Endothelial cell of umbilical vein (primary cell): Measurements from ENCODE around the gene DOCK4. TPM values are rescaled to one million over a fixed set of nuclear protein-coding genes. Genes with fewer than 3 reads are reported as not detected.

Experiments
- BruUV-seq: library from RNA; stranded (reverse); fragments of 400-500 nt; replicated peaks from 2 replicates; lab custom pipeline; 2021; lab: Mats Ljungman, UMichigan
- CTCF ChIA-PET: fragments of 300-600, 350-600 bp; sonication (Branson Sonifier 250); formaldehyde crosslinking; loops from one replicate; lab custom pipeline; 2021; ENCODE audit warnings: antibody characterized with exemption, inconsistent platforms; lab: Charles Lee
- POLR2A ChIA-PET: fragments of 300-600, 350-600 bp; sonication (Branson Sonifier 250); formaldehyde crosslinking; loops from one replicate; lab custom pipeline; 2021; ENCODE audit warnings: antibody characterized with exemption, inconsistent platforms; lab: Charles Lee
- DNase-seq: peaks from one replicate; pipeline ENCODE4 v3.0.0-alpha.2; 2011; ENCODE audit warnings: low read depth, low spot score
- FAIRE-seq: peaks from 2 replicates; lab custom pipeline; 2011; peaks lifted over from hg19 to GRCh38; lab: Jason Lieb, UNC
- H2AFZ ChIP-seq: 2 replicates; pipeline ENCODE4 v1.6.0; 2012; ENCODE audit warnings: low read depth, low read length, control low read depth, inconsistent platforms
- H3K27ac ChIP-seq: 2 replicates; pipeline ENCODE4 v1.5.1; 2011; ENCODE audit warnings: low read depth, mild to moderate bottlenecking, control low read depth, low read length, moderate library complexity; ENCODE audit not compliant: insufficient read depth
- H3K27me3 ChIP-seq, 2 experiments: 2 replicates each; pipeline versions ENCODE4 v1.6.0 to v1.6.1; 2011; ENCODE audit warnings: low read length in 2 of 2, mixed read lengths in 1 of 2; ENCODE audit not compliant: control insufficient read depth in 2 of 2, insufficient read depth in 2 of 2
- H3K36me3 ChIP-seq, 2 experiments: 2 replicates in 1 of 2; 3 replicates in 1 of 2; pipeline ENCODE4 v1.5.1; 2011; ENCODE audit warnings: low read length in 2 of 2, mild to moderate bottlenecking in 1 of 2, moderate library complexity in 1 of 2; ENCODE audit not compliant: control insufficient read depth in 2 of 2, insufficient read depth in 2 of 2; ENCODE audit errors: extremely low read depth in 1 of 2
- H3K4me1 ChIP-seq: 3 replicates; pipeline ENCODE4 v1.5.1; 2011; ENCODE audit warnings: mild to moderate bottlenecking, low read length; ENCODE audit not compliant: control insufficient read depth, insufficient read depth; ENCODE audit errors: extremely low read depth
- H3K4me2 ChIP-seq: 2 replicates; pipeline ENCODE4 v1.6.1; 2011; ENCODE audit warnings: low read length, control low read depth, mixed read lengths; ENCODE audit not compliant: insufficient read depth
- H3K4me3 ChIP-seq, 3 experiments: fragments of 200-600 bp in 1 of 3; sonication (generic), shearing (Covaris generic) in 1 of 3; replicated peaks in 1 of 3; 2 replicates each; pipeline ENCODE4 v1.5.1; 2011 to 2016; ENCODE audit warnings: control low read depth in 3 of 3, low read length in 3 of 3, mild to moderate bottlenecking in 2 of 3, inconsistent platforms in 1 of 3, low read depth in 1 of 3, moderate library complexity in 1 of 3; ENCODE audit not compliant: insufficient read depth in 1 of 3
- H3K79me2 ChIP-seq: 2 replicates; pipeline ENCODE4 v1.6.0; 2012; ENCODE audit warnings: low read length, inconsistent platforms; ENCODE audit not compliant: control insufficient read depth, insufficient read depth
- H3K9ac ChIP-seq: replicated peaks from 2 replicates; pipeline ENCODE3; 2011; ENCODE audit warnings: low read length, control low read depth; ENCODE audit not compliant: insufficient read depth; ENCODE audit errors: extremely low read depth
- H3K9me1 ChIP-seq: replicated peaks from 3 replicates; pipeline ENCODE4 v1.6.0; 2011; ENCODE audit warnings: mild to moderate bottlenecking, low read length; ENCODE audit not compliant: control insufficient read depth, insufficient read depth; ENCODE audit errors: extremely low read depth
- H3K9me3 ChIP-seq: replicated peaks from 2 replicates; pipeline ENCODE4 v1.5.1; 2012; ENCODE audit warnings: low read length, inconsistent platforms; ENCODE audit not compliant: control insufficient read depth, insufficient read depth
- H4K20me1 ChIP-seq: replicated peaks from 2 replicates; pipeline ENCODE3; 2011; ENCODE audit warnings: mild to moderate bottlenecking, low read length; ENCODE audit not compliant: control insufficient read depth, insufficient read depth; ENCODE audit errors: extremely low read depth
- EZH2 ChIP-seq: IDR thresholded peaks from 2 replicates; pipeline ENCODE4 v1.6.1; 2012; ENCODE audit warnings: borderline replicate concordance, low read depth, mild to moderate bottlenecking, moderate library complexity, low read length, inconsistent platforms; ENCODE audit not compliant: severe bottlenecking
- FOS ChIP-seq: IDR thresholded peaks from 2 replicates; pipeline ENCODE4 v1.6.1; 2011; ENCODE audit warnings: mild to moderate bottlenecking, low read length, moderate library complexity, borderline replicate concordance; ENCODE audit not compliant: insufficient read depth
- GATA2 ChIP-seq: IDR thresholded peaks from 2 replicates; pipeline ENCODE4 v1.7.0; 2011; ENCODE audit warnings: low read depth, mild to moderate bottlenecking, moderate library complexity, mixed read lengths, low read length; ENCODE audit not compliant: insufficient read length, insufficient read depth
- JUN ChIP-seq: IDR thresholded peaks from 2 replicates; pipeline ENCODE4 v1.6.1; 2011; ENCODE audit warnings: borderline replicate concordance, low read depth; ENCODE audit not compliant: insufficient read length, insufficient read depth
- MAX ChIP-seq: IDR thresholded peaks from 2 replicates; pipeline ENCODE4 v1.6.1; 2011; ENCODE audit not compliant: insufficient read depth, insufficient read length
- MYC ChIP-seq: IDR thresholded peaks from one replicate; pipeline ENCODE4 v1.6.1; 2011; ENCODE audit warnings: mild to moderate bottlenecking, low read depth, low read length
- POLR2A ChIP-seq: IDR thresholded peaks from 2 replicates; pipeline ENCODE4 v1.6.1; 2012; ENCODE audit warnings: low read depth, mild to moderate bottlenecking, control low read depth, low read length
- POLR2AphosphoS5 ChIP-seq: IDR thresholded peaks from 2 replicates; pipeline ENCODE4 v1.6.1; 2012; ENCODE audit warnings: low read depth, mild to moderate bottlenecking, control low read depth, low read length, moderate library complexity; ENCODE audit not compliant: insufficient read depth
- dilution Hi-C: fragments of 300-500 bp; cut with MboI; formaldehyde crosslinking; loops from one replicate; pipeline ENCODE4 v1.15.0; 2019; ENCODE audit warnings: low sequenced_read_pairs; ENCODE audit not compliant: extremely low pct_ligation_motif_present
- intact Hi-C: fragments of 100-400 bp; cut with micrococcal nuclease; formaldehyde crosslinking; loops from one replicate; pipeline ENCODE4 v1.10.0; 2022
- polyA plus RNA-seq, 4 experiments: library from polyadenylated mRNA; depleted of rRNA in 3 of 4; stranded (reverse) in 3 of 4; unstranded in 1 of 4; fragments of >200 nt; gene quantifications; 2 replicates each; pipeline versions ENCODE4 v1.2.1 to v1.2.3, GENCODE V29; 2011 to 2012; ENCODE audit warnings: missing spikeins in 1 of 4
- total RNA-seq: library from RNA; stranded (reverse); gene quantifications from 2 replicates; pipeline ENCODE4 v1.2.3, GENCODE V29; 2021
- TF ChIP-seq, protein P1 (sequence below), 2 donors: IDR thresholded peaks; 1 replicate in 1 of 2; 2 replicates in 1 of 2; pipeline ENCODE4 v1.5.1; 2011; ENCODE audit warnings: low read length in 2 of 2, mild to moderate bottlenecking in 2 of 2, moderate library complexity in 2 of 2, control low read depth in 1 of 2, inconsistent platforms in 1 of 2, low read depth in 1 of 2; ENCODE audit not compliant: insufficient read depth in 1 of 2; ENCODE audit errors: extremely low read depth in 1 of 2

The DOCK4 gene
- total and polyA plus RNA-seq, 2 donors (not counting 3 experiments of a cell fraction or from before 2014, with no cell fraction given): 47.4 to 164 TPM

DNA sequence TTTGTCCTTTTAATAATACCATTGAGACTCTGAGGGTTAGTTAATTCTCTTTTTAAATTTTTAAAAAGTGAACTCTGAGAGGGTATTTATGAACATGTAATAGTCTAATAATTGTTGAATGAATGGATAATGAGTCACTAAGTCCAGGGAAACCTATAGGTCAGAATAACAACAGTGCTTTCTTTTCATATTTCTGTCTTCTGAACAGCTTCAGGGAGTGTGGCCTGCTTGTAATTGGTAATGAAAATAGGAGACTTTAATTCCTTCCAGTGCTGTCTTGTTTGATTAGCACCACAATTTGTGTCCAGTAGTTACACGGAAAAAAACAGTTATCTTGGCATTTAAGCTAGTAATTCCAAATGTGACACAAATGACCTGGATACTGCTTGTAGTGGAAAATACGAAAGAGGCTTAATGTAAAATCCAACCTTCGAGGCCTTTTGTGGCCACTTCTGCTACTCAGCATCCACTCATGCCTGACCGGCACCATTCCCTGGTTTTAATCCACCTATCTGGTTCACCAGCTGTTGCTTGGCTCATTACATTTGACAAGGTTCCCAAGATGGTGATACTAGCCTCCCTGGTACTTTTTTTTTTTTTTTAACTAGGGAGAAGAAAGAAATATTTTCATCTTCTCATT, 494.7 kb downstream of the DOCK4 start:
- H3K79me2 ChIP-seq: no peaks in the 10 kb centered on the region
- peaks cover 4% of the 10 kb centered on the region for H3K4me1 ChIP-seq
- peak; percentile 55 for DNase-seq
- intact Hi-C loops: no loop called here
- H3K36me3 ChIP-seq: no peaks in the 10 kb centered on the region
- peak; percentile 59 for FAIRE-seq
- peak overlapping the region; percentile 67 for H2AFZ ChIP-seq
- ChIA-PET CTCF (interaction anchor here (1.2 kb wide), 1 partner anchor 13 kb away, joined by 3 read pairs; no protein-coding TSS in a partner anchor), POLR2A (no interaction called here)
- no peaks in the 10 kb centered on the region for H4K20me1 ChIP-seq
- peak overlapping the region; percentile 14 for H3K4me2 ChIP-seq
- BruUV-seq: no TSS peak
- dilution Hi-C loops: no loop called here
- TF ChIP-seq MAX: no peak
- TF ChIP-seq POLR2AphosphoS5: no peak
- TF ChIP-seq EZH2: no peak
- no peak for TF ChIP-seq GATA2
- TF ChIP-seq, protein P1, sequence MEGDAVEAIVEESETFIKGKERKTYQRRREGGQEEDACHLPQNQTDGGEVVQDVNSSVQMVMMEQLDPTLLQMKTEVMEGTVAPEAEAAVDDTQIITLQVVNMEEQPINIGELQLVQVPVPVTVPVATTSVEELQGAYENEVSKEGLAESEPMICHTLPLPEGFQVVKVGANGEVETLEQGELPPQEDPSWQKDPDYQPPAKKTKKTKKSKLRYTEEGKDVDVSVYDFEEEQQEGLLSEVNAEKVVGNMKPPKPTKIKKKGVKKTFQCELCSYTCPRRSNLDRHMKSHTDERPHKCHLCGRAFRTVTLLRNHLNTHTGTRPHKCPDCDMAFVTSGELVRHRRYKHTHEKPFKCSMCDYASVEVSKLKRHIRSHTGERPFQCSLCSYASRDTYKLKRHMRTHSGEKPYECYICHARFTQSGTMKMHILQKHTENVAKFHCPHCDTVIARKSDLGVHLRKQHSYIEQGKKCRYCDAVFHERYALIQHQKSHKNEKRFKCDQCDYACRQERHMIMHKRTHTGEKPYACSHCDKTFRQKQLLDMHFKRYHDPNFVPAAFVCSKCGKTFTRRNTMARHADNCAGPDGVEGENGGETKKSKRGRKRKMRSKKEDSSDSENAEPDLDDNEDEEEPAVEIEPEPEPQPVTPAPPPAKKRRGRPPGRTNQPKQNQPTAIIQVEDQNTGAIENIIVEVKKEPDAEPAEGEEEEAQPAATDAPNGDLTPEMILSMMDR (IDR thresholded peaks at IDR 0.05; ENCODE audit: extremely low read depth in 1 of 2, insufficient read depth in 1 of 2, low read depth in 1 of 2, low read length in 2 of 2): no peak
- peak; percentile 13 for TF ChIP-seq JUN
- peak; percentile 42 for TF ChIP-seq FOS
- no peak for TF ChIP-seq MYC
- TF ChIP-seq POLR2A: no peak
- H3K4me3 ChIP-seq: no peak overlapping the region
- no peaks in the 10 kb centered on the region for H3K27me3 ChIP-seq
- no peaks in the 10 kb centered on the region for H3K9me1 ChIP-seq
- no peaks in the 10 kb centered on the region for H3K9me3 ChIP-seq
- no peak overlapping the region for H3K27ac ChIP-seq
- no peak overlapping the region for H3K9ac ChIP-seq
